ENCODE data around the gene RPS19BP1. TPM values are rescaled to one million over a fixed set of nuclear protein-coding genes. Genes with fewer than 3 reads are reported as not detected.
A peak's percentile ranks its signal among the peaks of the same experiment; 100 is the strongest.

Gene RPS19BP1
- total RNA-seq (2014; rRNA removed; shearing (Covaris generic)): 60.0 and 77.0 TPM in 2 replicates

GRCh38 chr22:39532215-39533073 is at the start of gene RPS19BP1:
Gene RPS19BP1 (minus strand): TSS chr22:39532748. CDS start chr22:39532738, 10 bp downstream.
- DNase-seq (ENCODE audit: low read depth): peak; percentile 98

GRCh38 chr22:39581303-39581702 is 48.8 kb upstream of the RPS19BP1 start:
- DNase-seq (ENCODE audit: low read depth): no peak

- DNase-seq (ENCODE audit: low read depth): no peak
These were observed 48.2 kb upstream of the RPS19BP1 start for GRCh38 chr22:39580795-39581194.

- no peak for DNase-seq (ENCODE audit: low read depth)
These were observed 47.5 kb upstream of the RPS19BP1 start for GRCh38 chr22:39580006-39580441.

- DNase-seq (ENCODE audit: low read depth): no peak
These were observed 45.4 kb upstream of the RPS19BP1 start for GRCh38 chr22:39577900-39578299.

- DNase-seq (ENCODE audit: low read depth): no peak
These were observed 44.8 kb upstream of the RPS19BP1 start for GRCh38 chr22:39577366-39577765.

GRCh38 chr22:39576027-39576426 is 43.5 kb upstream of the RPS19BP1 start:
- no peak for DNase-seq (ENCODE audit: low read depth)

- DNase-seq (ENCODE audit: low read depth): no peak
These were observed 42.9 kb upstream of the RPS19BP1 start for GRCh38 chr22:39575552-39575825.

GRCh38 chr22:39574779-39575551 is 42.4 kb upstream of the RPS19BP1 start:
- DNase-seq (ENCODE audit: low read depth): peak; percentile 87

- DNase-seq (ENCODE audit: low read depth): no peak
These were observed 39.0 kb upstream of the RPS19BP1 start for GRCh38 chr22:39571538-39571937.

- DNase-seq (ENCODE audit: low read depth): no peak
These were observed 38.1 kb upstream of the RPS19BP1 start, which contains the start of gene CACNA1I for GRCh38 chr22:39570665-39571064. Gene CACNA1I (plus strand): TSS chr22:39570753. CDS start chr22:39570753, 0 bp downstream.

- DNase-seq (ENCODE audit: low read depth): no peak
These were observed 37.7 kb upstream of the RPS19BP1 start for GRCh38 chr22:39570226-39570625.

GRCh38 chr22:39569066-39569465 is 36.5 kb upstream of the RPS19BP1 start:
- DNase-seq (ENCODE audit: low read depth): no peak

- DNase-seq (ENCODE audit: low read depth): no peak
These were observed 35.9 kb upstream of the RPS19BP1 start for GRCh38 chr22:39568278-39568981.

- no peak for DNase-seq (ENCODE audit: low read depth)
These were observed 34.8 kb upstream of the RPS19BP1 start for GRCh38 chr22:39567135-39567946.

GRCh38 chr22:39565414-39565944 is 32.9 kb upstream of the RPS19BP1 start:
- DNase-seq (ENCODE audit: low read depth): no peak

GRCh38 chr22:39563571-39564428 is 31.3 kb upstream of the RPS19BP1 start:
- DNase-seq (ENCODE audit: low read depth): no peak

- no peak for DNase-seq (ENCODE audit: low read depth)
These were observed 30.4 kb upstream of the RPS19BP1 start for GRCh38 chr22:39562839-39563489.

GRCh38 chr22:39560127-39560526 is 27.6 kb upstream of the RPS19BP1 start:
- DNase-seq (ENCODE audit: low read depth): no peak

Measured in M059J (cell line).